Measurements from ENCODE around the gene ABCC6. TPM values are rescaled to one million over a fixed set of nuclear protein-coding genes. Genes with fewer than 3 reads are reported as not detected.
"Not testable (repeated sequence)": the region's sequence is repeated elsewhere in the genome, so short reads cannot be mapped to it uniquely, and the experiment has no call there.

ABCC6 gene
- total and polyA plus RNA-seq, 2 donors (not counting 1 experiment from before 2014, with no cell fraction given) = 0.27 TPM; not detected in 1

DNA sequence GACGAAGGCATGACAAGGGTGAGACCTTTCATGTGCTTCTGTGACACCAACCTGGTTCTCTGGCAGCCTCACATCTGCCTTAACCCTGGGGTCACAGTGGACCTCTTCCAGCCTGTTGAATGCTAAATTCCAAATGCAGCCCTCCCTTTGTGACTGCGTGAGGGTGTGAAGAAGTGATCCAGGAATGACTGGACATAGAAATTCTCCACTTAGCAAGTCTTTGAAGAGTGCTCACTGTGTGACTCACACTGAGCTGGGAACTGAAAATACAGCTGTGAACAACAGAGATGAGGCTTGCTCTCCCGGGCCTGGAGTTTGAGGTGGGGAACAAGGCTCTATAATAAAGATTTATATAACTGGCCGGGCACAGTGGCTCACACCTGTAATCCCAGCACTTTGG, 23.9 kb downstream of the ABCC6 start:
- H3K4me2 ChIP-seq (replicated peaks; ENCODE audit: low read depth, low read length, poor library complexity, severe bottlenecking); H3K9ac ChIP-seq (ENCODE audit: low read length); H3K79me2 ChIP-seq (ENCODE audit: control insufficient read depth, insufficient read depth, low read length); H2AFZ ChIP-seq (ENCODE audit: insufficient read depth, low read depth, low read length, poor library complexity, severe bottlenecking); intact Hi-C loops (cut with micrococcal nuclease); POLR2A ChIA-PET; H3K4me3 Mint-ChIP-seq; H3K4me3 ChIP-seq (ENCODE audit: control extremely low read depth in 1 of 5, extremely low read depth in 1 of 5, insufficient read depth in 1 of 5, low read depth in 2 of 5, low read length in 4 of 5); H3K36me3 ChIP-seq (replicated peaks in 1 of 2; ENCODE audit: control extremely low read depth in 1 of 2, control insufficient read depth in 1 of 2, extremely low read depth in 1 of 2, insufficient read depth in 2 of 2, low read length in 1 of 2); H3K27ac ChIP-seq (ENCODE audit: low read length in 2 of 2); ATAC-seq (ENCODE audit: low read depth); H3K27me3 ChIP-seq (replicated peaks in 1 of 4; ENCODE audit: control extremely low read depth in 1 of 4, control insufficient read depth in 3 of 4, insufficient read depth in 4 of 4, low read length in 3 of 4); H3K9me3 ChIP-seq (ENCODE audit: control extremely low read depth in 1 of 3, control insufficient read depth in 2 of 3, insufficient read depth in 1 of 3, low read length in 2 of 3); CTCF ChIA-PET; H3K27ac Mint-ChIP-seq; H3K27me3 Mint-ChIP-seq; H3K9me3 Mint-ChIP-seq (ENCODE audit: insufficient read depth); DNase-seq; H4K20me1 ChIP-seq (ENCODE audit: control insufficient read depth, insufficient read depth, low read length, poor library complexity, severe bottlenecking): not testable (repeated sequence)
- no CpG with 5 or more reads among the region's 4 CpGs for WGBS (ENCODE audit: insufficient coverage)
- peaks cover 10 to 21% of the 10 kb centered on the region in 2 donors for H3K4me1 ChIP-seq (ENCODE audit: control insufficient read depth in 2 of 2, insufficient read depth in 2 of 2, low read length in 2 of 2)
- H3K4me1 Mint-ChIP-seq = peaks cover 26% of the 10 kb centered on the region

DNA sequence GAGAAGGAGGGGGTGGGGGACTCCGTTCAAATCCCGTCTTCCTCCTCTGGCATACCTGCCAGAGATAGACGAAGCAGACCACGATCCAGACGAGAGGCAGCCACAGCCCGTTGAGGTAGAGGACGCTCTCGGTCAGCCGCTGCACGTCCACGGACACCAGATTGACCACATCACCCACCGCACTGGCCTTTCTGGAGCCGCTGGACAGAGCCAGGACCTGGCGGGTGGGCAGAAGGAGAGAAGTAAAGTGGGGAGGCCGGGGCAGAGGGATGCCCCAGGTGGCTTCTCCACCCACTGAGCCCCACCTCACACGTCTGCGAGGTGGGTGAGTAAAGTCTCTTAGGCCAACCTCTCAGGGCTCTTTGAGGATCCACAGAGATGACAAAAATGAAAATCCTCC, 25.3 kb downstream of the ABCC6 start:
- no peaks in the 10 kb centered on the region for H3K27me3 Mint-ChIP-seq
- CTCF ChIA-PET = no interaction called here
- no peaks in the 10 kb centered on the region for H3K9me3 ChIP-seq (ENCODE audit: control extremely low read depth in 1 of 3, control insufficient read depth in 2 of 3, insufficient read depth in 1 of 3, low read length in 2 of 3)
- ATAC-seq (ENCODE audit: low read depth) = no peak
- H3K4me1 ChIP-seq (ENCODE audit: control insufficient read depth in 2 of 2, insufficient read depth in 2 of 2, low read length in 2 of 2) = peaks cover 10 to 16% of the 10 kb centered on the region in 2 donors
- no peaks in the 10 kb centered on the region for H3K79me2 ChIP-seq (ENCODE audit: control insufficient read depth, insufficient read depth, low read length)
- no peaks in the 10 kb centered on the region for H3K36me3 ChIP-seq (replicated peaks in 1 of 2; ENCODE audit: control extremely low read depth in 1 of 2, control insufficient read depth in 1 of 2, extremely low read depth in 1 of 2, insufficient read depth in 2 of 2, low read length in 1 of 2)
- peaks cover 19% of the 10 kb centered on the region for H3K4me1 Mint-ChIP-seq
- no peaks in the 10 kb centered on the region for H4K20me1 ChIP-seq (ENCODE audit: control insufficient read depth, insufficient read depth, low read length, poor library complexity, severe bottlenecking)
- no peak for DNase-seq
- intact Hi-C loops (cut with micrococcal nuclease) = no loop called here
- no peak overlapping the region for H2AFZ ChIP-seq (ENCODE audit: insufficient read depth, low read depth, low read length, poor library complexity, severe bottlenecking)
- WGBS (ENCODE audit: insufficient coverage) = 90% methylated on average over 12 of the region's 17 CpGs
- H3K27ac Mint-ChIP-seq = no peak overlapping the region
- H3K9ac ChIP-seq (ENCODE audit: low read length) = no peak overlapping the region
- H3K4me3 ChIP-seq (ENCODE audit: control extremely low read depth in 1 of 5, extremely low read depth in 1 of 5, insufficient read depth in 1 of 5, low read depth in 2 of 5, low read length in 4 of 5) = no peak overlapping the region
- no peak overlapping the region for H3K4me2 ChIP-seq (replicated peaks; ENCODE audit: low read depth, low read length, poor library complexity, severe bottlenecking)
- POLR2A ChIA-PET = no interaction called here
- no peak overlapping the region for H3K27ac ChIP-seq (ENCODE audit: low read length in 2 of 2)
- TF ChIP-seq, protein P1, sequence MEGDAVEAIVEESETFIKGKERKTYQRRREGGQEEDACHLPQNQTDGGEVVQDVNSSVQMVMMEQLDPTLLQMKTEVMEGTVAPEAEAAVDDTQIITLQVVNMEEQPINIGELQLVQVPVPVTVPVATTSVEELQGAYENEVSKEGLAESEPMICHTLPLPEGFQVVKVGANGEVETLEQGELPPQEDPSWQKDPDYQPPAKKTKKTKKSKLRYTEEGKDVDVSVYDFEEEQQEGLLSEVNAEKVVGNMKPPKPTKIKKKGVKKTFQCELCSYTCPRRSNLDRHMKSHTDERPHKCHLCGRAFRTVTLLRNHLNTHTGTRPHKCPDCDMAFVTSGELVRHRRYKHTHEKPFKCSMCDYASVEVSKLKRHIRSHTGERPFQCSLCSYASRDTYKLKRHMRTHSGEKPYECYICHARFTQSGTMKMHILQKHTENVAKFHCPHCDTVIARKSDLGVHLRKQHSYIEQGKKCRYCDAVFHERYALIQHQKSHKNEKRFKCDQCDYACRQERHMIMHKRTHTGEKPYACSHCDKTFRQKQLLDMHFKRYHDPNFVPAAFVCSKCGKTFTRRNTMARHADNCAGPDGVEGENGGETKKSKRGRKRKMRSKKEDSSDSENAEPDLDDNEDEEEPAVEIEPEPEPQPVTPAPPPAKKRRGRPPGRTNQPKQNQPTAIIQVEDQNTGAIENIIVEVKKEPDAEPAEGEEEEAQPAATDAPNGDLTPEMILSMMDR (IDR thresholded peaks at IDR 0.05) = no peak
- TF ChIP-seq EZH2 (IDR thresholded peaks at IDR 0.05; ENCODE audit: borderline replicate concordance, insufficient read depth, low read depth, low read length, poor library complexity, severe bottlenecking) = no peak
- H3K9me3 Mint-ChIP-seq (ENCODE audit: insufficient read depth) = no peaks in the 10 kb centered on the region
- no peaks in the 10 kb centered on the region for H3K27me3 ChIP-seq (replicated peaks in 1 of 4; ENCODE audit: control extremely low read depth in 1 of 4, control insufficient read depth in 3 of 4, insufficient read depth in 4 of 4, low read length in 3 of 4)
- H3K4me3 Mint-ChIP-seq = no peak overlapping the region
